HL-60 (cell line): ENCODE data around the gene WDR27.
A peak's percentile ranks its signal among the peaks of the same experiment; 100 is the strongest.
"Not testable (repeated sequence)": the region's sequence is repeated elsewhere in the genome, so short reads cannot be mapped to it uniquely, and the experiment has no call there.

Source experiments
- DNase-seq, 2 experiments: peaks; one replicate each; pipeline ENCODE4 v3.0.0-alpha.2; 2010 to 2020; ENCODE audit warnings: low read depth in 1 of 2, low spot score in 1 of 2
- H3K27ac ChIP-seq: fragments of 250-450 bp; sonication (Bioruptor Pico); replicated peaks from 2 replicates; pipeline ENCODE4 v1.5.1; 2020; ENCODE audit warnings: mild to moderate bottlenecking, moderate library complexity
- H3K27me3 ChIP-seq: fragments of 250-450 bp; sonication (Bioruptor Pico); 2 replicates; pipeline ENCODE4 v1.5.1; 2021; ENCODE audit warnings: mild to moderate bottlenecking, moderate library complexity; ENCODE audit not compliant: insufficient read depth, poor library complexity, severe bottlenecking
- H3K4me3 ChIP-seq: replicated peaks from 2 replicates; pipeline ENCODE4 v1.5.1; 2011; ENCODE audit warnings: mild to moderate bottlenecking, control low read depth, low read length; ENCODE audit not compliant: insufficient read depth
- GABPA ChIP-seq: IDR thresholded peaks from 2 replicates; pipeline ENCODE4 v1.6.1; 2012; ENCODE audit warnings: low read depth
- POLR2AphosphoS5 ChIP-seq: IDR thresholded peaks from 2 replicates; pipeline ENCODE4 v1.6.1; 2012; ENCODE audit warnings: low read depth
- SPI1 ChIP-seq: IDR thresholded peaks from 2 replicates; pipeline ENCODE4 v1.6.1; 2012; ENCODE audit warnings: low read depth, mild to moderate bottlenecking, borderline replicate concordance
- TF ChIP-seq, protein P1 (sequence below): IDR thresholded peaks from 2 replicates; pipeline ENCODE4 v1.6.1; 2012; ENCODE audit warnings: low read depth; ENCODE audit not compliant: insufficient replicate concordance
- TF ChIP-seq, protein P2 (sequence below): IDR thresholded peaks from one replicate; pipeline ENCODE4 v1.5.1; 2011; ENCODE audit warnings: low read length, control low read depth, inconsistent platforms; ENCODE audit not compliant: insufficient read depth

WDR27 gene

DNA sequence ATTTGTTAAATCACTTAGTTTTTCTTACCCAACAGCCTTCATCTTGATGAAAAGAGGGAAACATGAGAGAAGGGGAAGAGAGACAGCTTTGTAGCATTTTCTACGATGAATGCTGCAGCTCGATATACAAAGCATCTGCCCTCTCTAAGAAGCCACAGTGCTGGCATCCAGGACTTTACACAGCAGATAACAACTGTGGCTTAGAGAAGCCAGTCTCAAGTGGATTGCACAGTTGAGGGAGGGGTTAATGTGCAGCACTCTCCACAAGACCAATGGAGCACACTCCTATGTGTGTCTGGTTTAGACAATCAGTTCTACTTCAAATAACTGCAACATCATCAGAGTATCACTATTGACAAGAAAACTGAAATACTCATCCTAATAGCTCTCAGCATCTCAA lies 5.9 kb upstream of the WDR27 start:
- no peak overlapping the region for H3K4me3 ChIP-seq
- H3K27ac ChIP-seq, result no peak overlapping the region
- no peaks in the 10 kb centered on the region for H3K27me3 ChIP-seq
- no peak for DNase-seq
- TF ChIP-seq GABPA (no peak), POLR2AphosphoS5 (no peak)

DNA sequence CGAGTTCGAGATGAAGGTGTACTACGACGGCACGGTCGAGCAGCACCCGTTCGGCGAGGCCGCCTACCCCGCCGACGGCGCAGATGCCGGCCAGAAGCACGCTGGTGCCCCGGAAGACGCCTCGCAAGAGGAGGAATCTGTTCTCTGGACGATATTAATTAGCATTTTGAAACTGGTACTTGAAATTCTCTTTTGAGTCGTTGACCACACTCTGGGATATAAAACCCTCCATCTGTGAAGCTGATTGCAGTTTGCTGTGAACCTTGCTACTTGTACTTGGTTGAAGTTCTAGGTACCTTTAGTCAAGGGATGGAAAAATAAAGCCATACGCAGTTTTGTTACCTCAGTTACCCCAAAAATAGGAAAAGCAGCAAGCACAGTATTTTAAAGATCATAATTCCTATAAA lies 1.0 kb upstream of the WDR27 start:
- H3K4me3 ChIP-seq, result peak overlapping the region; percentile 94
- peak; percentile 45; the same call in 1 of the 2 replicates for TF ChIP-seq POLR2AphosphoS5
- TF ChIP-seq, protein P1, sequence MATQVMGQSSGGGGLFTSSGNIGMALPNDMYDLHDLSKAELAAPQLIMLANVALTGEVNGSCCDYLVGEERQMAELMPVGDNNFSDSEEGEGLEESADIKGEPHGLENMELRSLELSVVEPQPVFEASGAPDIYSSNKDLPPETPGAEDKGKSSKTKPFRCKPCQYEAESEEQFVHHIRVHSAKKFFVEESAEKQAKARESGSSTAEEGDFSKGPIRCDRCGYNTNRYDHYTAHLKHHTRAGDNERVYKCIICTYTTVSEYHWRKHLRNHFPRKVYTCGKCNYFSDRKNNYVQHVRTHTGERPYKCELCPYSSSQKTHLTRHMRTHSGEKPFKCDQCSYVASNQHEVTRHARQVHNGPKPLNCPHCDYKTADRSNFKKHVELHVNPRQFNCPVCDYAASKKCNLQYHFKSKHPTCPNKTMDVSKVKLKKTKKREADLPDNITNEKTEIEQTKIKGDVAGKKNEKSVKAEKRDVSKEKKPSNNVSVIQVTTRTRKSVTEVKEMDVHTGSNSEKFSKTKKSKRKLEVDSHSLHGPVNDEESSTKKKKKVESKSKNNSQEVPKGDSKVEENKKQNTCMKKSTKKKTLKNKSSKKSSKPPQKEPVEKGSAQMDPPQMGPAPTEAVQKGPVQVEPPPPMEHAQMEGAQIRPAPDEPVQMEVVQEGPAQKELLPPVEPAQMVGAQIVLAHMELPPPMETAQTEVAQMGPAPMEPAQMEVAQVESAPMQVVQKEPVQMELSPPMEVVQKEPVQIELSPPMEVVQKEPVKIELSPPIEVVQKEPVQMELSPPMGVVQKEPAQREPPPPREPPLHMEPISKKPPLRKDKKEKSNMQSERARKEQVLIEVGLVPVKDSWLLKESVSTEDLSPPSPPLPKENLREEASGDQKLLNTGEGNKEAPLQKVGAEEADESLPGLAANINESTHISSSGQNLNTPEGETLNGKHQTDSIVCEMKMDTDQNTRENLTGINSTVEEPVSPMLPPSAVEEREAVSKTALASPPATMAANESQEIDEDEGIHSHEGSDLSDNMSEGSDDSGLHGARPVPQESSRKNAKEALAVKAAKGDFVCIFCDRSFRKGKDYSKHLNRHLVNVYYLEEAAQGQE, result no peak
- H3K27ac ChIP-seq, result peak overlapping the region; percentile 88
- DNase-seq, result no peak
- H3K27me3 ChIP-seq, result no peaks in the 10 kb centered on the region

DNA sequence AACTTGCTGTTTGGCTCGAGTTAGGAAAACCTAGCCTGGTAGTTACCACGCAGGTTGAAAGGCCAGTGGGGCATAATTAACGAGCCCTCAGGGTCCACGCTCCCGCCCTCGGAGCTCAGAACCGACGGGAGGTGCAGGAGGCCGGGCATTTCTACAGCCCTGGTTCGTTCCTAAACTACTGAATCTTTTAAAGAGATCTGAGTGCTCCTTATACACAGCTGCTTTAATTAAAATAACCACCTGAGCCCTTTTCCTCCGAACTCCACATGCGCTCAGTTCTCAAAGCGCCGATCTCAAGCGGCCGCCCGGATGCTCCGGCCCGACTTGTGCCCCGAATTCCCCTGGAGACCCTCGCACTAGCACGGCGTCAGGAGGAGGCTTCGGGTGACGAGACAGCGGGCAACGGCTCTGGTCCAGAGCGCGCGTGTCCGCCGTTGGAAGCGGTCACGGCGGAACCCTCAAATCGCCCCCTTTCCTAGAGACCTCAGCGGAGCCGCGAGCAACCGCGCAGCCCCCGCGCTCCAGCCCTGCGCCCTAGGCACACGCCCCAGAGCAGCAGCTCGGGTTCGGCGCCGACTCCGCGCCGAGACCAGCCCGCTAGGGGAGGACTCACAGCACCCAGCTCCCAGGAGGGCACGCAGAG lies 397 bp downstream of the WDR27 start:
- peak overlapping the region; percentile 94 for H3K4me3 ChIP-seq
- H3K27me3 ChIP-seq, result no peaks in the 10 kb centered on the region
- H3K27ac ChIP-seq, result peak overlapping the region; percentile 88
- no peak for DNase-seq
- TF ChIP-seq GABPA (no peak), SPI1 (no peak), POLR2AphosphoS5 (no peak)
- TF ChIP-seq, protein P1, result no peak
- TF ChIP-seq, protein P2, sequence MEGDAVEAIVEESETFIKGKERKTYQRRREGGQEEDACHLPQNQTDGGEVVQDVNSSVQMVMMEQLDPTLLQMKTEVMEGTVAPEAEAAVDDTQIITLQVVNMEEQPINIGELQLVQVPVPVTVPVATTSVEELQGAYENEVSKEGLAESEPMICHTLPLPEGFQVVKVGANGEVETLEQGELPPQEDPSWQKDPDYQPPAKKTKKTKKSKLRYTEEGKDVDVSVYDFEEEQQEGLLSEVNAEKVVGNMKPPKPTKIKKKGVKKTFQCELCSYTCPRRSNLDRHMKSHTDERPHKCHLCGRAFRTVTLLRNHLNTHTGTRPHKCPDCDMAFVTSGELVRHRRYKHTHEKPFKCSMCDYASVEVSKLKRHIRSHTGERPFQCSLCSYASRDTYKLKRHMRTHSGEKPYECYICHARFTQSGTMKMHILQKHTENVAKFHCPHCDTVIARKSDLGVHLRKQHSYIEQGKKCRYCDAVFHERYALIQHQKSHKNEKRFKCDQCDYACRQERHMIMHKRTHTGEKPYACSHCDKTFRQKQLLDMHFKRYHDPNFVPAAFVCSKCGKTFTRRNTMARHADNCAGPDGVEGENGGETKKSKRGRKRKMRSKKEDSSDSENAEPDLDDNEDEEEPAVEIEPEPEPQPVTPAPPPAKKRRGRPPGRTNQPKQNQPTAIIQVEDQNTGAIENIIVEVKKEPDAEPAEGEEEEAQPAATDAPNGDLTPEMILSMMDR, result no peak

DNA sequence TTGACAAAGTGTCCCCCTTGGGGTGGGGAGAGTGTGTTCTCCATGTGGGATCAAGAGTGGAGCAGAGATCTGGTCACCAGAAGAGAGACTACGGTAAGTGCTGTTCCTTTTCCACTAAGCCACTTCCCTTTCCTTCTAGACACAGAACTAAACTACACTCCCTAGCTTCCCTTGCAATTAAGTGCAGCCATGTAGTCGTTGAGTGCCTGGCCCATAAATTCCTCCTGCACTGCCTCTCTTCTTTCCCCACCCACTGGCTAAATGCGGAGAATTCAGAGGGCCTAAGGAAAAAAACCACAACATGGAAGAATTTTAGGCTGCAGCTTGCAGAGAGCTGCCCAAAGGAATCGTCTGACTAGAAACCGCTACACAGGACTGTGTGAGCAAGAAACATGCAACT lies 1.5 kb downstream of the WDR27 start:
- no peaks in the 10 kb centered on the region for H3K27me3 ChIP-seq
- H3K4me3 ChIP-seq, result peak overlapping the region; percentile 94
- peak; percentile 54 to 90 for DNase-seq
- peak overlapping the region; percentile 88 for H3K27ac ChIP-seq
- TF ChIP-seq GABPA, result no peak
- TF ChIP-seq, protein P2, result no peak
- TF ChIP-seq, protein P1, result no peak
- peak; percentile 93 for TF ChIP-seq SPI1
- TF ChIP-seq POLR2AphosphoS5, result no peak

DNA sequence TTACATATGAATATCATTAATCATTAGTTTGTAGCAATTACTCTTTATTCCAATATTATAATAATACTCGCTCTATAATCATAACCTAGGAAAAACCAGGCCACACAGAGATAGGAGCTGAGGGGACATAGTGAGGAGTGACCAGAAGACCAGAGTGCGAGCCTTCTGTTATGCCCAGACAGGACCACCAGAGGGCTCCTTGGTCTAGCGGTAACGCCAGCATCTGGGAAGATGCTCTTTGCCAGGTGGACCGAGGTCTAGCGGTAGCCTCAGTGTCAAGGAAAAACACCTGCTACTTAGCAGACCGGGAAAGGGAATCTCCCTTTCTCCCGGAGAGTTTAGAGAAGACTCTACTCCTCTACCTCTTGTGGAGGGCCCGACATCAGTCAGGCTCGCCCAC lies 4.7 kb downstream of the WDR27 start:
- not testable (repeated sequence) for H3K27me3 ChIP-seq, H3K27ac ChIP-seq, DNase-seq

More for the DNA sequence above, 4.7 kb downstream of the WDR27 start:
- H3K4me3 ChIP-seq, result not testable (repeated sequence)
